ENCODE results near the gene SORCS1. TPM values are rescaled to one million over a fixed set of nuclear protein-coding genes. Genes with fewer than 3 reads are reported as not detected.

The SORCS1 gene
- total and polyA plus RNA-seq, 2 experiments from 2014 or later = 45.6 to 73.0 TPM

- Histone ChIP-seq H3K4me3 (no peak overlapping the region), H3K4me1 (ENCODE audit: low read depth) (peaks cover 13% of the 10 kb centered on the region), H3K27ac (no peak overlapping the region), H3K36me3 (no peaks in the 10 kb centered on the region), H3K9me3 (ENCODE audit: low read depth) (no peaks in the 10 kb centered on the region), H3K27me3 (no peaks in the 10 kb centered on the region)
- no peak for TF ChIP-seq CTCF (IDR thresholded peaks at IDR 0.05; ENCODE audit: low read depth, low read length)
- DNase-seq (ENCODE audit: low read depth in 1 of 2, low spot score in 1 of 2) = no peak
Measured at GRCh38 chr10:107141524-107142061, 22.9 kb downstream of the SORCS1 start.

- Histone ChIP-seq H3K4me3 (no peak overlapping the region), H3K4me1 (ENCODE audit: low read depth) (peaks cover 13% of the 10 kb centered on the region), H3K27ac (no peak overlapping the region), H3K27me3 (no peaks in the 10 kb centered on the region), H3K36me3 (no peaks in the 10 kb centered on the region), H3K9me3 (ENCODE audit: low read depth) (no peaks in the 10 kb centered on the region)
- no peak for DNase-seq (ENCODE audit: low read depth in 1 of 2, low spot score in 1 of 2)
- no peak for TF ChIP-seq CTCF (IDR thresholded peaks at IDR 0.05; ENCODE audit: low read depth, low read length)
Measured at GRCh38 chr10:107139237-107139636, 25.3 kb downstream of the SORCS1 start.

- no peak overlapping the region for H3K4me3 ChIP-seq
- no peak for DNase-seq (ENCODE audit: low read depth in 1 of 2, low spot score in 1 of 2)
- H3K27me3 ChIP-seq = no peaks in the 10 kb centered on the region
- no peaks in the 10 kb centered on the region for H3K36me3 ChIP-seq
- H3K27ac ChIP-seq = peak overlapping the region; percentile 71
- no peak for TF ChIP-seq CTCF (IDR thresholded peaks at IDR 0.05; ENCODE audit: low read depth, low read length)
- peaks cover 17% of the 10 kb centered on the region for H3K4me1 ChIP-seq (ENCODE audit: low read depth)
- no peaks in the 10 kb centered on the region for H3K9me3 ChIP-seq (ENCODE audit: low read depth)
Measured at GRCh38 chr10:107133656-107134055, 30.9 kb downstream of the SORCS1 start.

GRCh38 chr10:107129000-107129399, 35.5 kb downstream of the SORCS1 start:
- Histone ChIP-seq H3K4me3 (no peak overlapping the region), H3K36me3 (no peaks in the 10 kb centered on the region), H3K4me1 (ENCODE audit: low read depth) (peaks cover 45% of the 10 kb centered on the region), H3K27ac (no peak overlapping the region), H3K9me3 (ENCODE audit: low read depth) (no peaks in the 10 kb centered on the region), H3K27me3 (no peaks in the 10 kb centered on the region)
- TF ChIP-seq CTCF (IDR thresholded peaks at IDR 0.05; ENCODE audit: low read depth, low read length) = no peak
- DNase-seq (ENCODE audit: low read depth in 1 of 2, low spot score in 1 of 2) = no peak

GRCh38 chr10:107126512-107127065, 37.9 kb downstream of the SORCS1 start:
- DNase-seq (ENCODE audit: low read depth in 1 of 2, low spot score in 1 of 2) = peak in 1 of 2 donors; percentile 39
- H3K9me3 ChIP-seq (ENCODE audit: low read depth) = no peaks in the 10 kb centered on the region
- H3K27me3 ChIP-seq = no peaks in the 10 kb centered on the region
- no peak overlapping the region for H3K4me3 ChIP-seq
- H3K27ac ChIP-seq = peak overlapping the region; percentile 80
- TF ChIP-seq CTCF (IDR thresholded peaks at IDR 0.05; ENCODE audit: low read depth, low read length) = no peak
- H3K4me1 ChIP-seq (ENCODE audit: low read depth) = peaks cover 51% of the 10 kb centered on the region
- H3K36me3 ChIP-seq = no peaks in the 10 kb centered on the region
